Gastroesophageal sphincter (tissue), 3 donors: ENCODE measurements around the gene MPP4.

Experiments used
- CTCF ChIP-seq, 4 experiments: fragments of 200-600 bp in 2 of 4; fragments of 450-650 bp in 2 of 4; sonication (generic) in 1 of 4; IDR thresholded peaks; one replicate each; pipeline ENCODE4 v1.5.1; 2017 to 2019; ENCODE audit warnings: antibody characterized with exemption in 4 of 4, mild to moderate bottlenecking in 2 of 4, moderate library complexity in 2 of 4
- POLR2A ChIP-seq, 2 donors: fragments of 450-650 bp; IDR thresholded peaks; one replicate each; pipeline ENCODE4 v1.6.1; 2017; ENCODE audit warnings: antibody characterized with exemption in 2 of 2, mild to moderate bottlenecking in 2 of 2, moderate library complexity in 1 of 2
- POLR2AphosphoS5 ChIP-seq: sonication (generic); formaldehyde crosslinking; IDR thresholded peaks from one replicate; pipeline ENCODE4 v1.6.1; 2017; ENCODE audit warnings: antibody characterized with exemption

DNA sequence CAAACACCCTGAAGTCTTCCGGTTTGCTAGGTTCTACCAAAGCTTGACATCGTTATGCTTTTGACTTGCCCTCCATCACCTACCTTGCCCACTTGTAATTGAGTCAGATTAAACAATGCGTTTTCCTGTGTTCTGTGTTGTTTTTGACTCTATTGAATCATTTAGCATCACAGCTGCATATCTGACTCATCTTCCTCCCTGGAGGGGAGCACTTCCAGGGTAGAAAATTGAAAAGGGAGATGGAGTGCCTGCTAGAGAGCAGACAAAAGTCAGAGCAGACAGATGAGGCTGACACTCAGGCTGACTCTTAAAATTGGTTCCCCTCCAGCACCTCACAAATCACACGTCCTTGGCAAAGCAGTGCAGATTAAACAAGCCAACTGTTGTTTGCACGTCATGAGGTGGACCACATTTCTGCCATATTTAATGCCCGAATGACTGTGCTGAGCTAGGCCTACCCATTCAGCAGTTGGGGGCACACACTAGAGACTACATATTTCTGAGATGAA is 2.2 kb downstream of the MPP4 start:
- TF ChIP-seq CTCF (IDR thresholded peaks at IDR 0.05) (no peak), POLR2A (IDR thresholded peaks at IDR 0.05) (no peak), POLR2AphosphoS5 (no peak)
